ENCODE data around the gene PLXNA4.

- no peak for TF ChIP-seq ZNF384 (IDR thresholded peaks at IDR 0.05)
- no peak for TF ChIP-seq FOXM1 (IDR thresholded peaks at IDR 0.05; ENCODE audit: borderline replicate concordance)
- no peak for TF ChIP-seq SP1 (IDR thresholded peaks at IDR 0.05)
- no peak for TF ChIP-seq FOXA1 (IDR thresholded peaks at IDR 0.05)
- TF ChIP-seq CTBP1 (IDR thresholded peaks at IDR 0.05; ENCODE audit: borderline replicate concordance), result no peak
- TF ChIP-seq HDGF (IDR thresholded peaks at IDR 0.05; ENCODE audit: borderline replicate concordance), result no peak
Observed at GRCh38 chr7:132350741-132351140, 225.5 kb downstream of the PLXNA4 start.
